Retinal pigment epithelial cell (primary cell): Measurements from ENCODE around the gene KLF7.
A peak's percentile ranks its signal among the peaks of the same experiment; 100 is the strongest.

Experiments used
- DNase-seq: peaks from one replicate; pipeline ENCODE4 v3.0.0-alpha.2; 2010; ENCODE audit warnings: low read depth
- H3K4me3 ChIP-seq: 2 replicates; pipeline ENCODE4 v1.5.1; 2011; ENCODE audit warnings: mild to moderate bottlenecking, low read length, control low read depth, moderate library complexity
- TF ChIP-seq, protein P1 (sequence below): conservative IDR thresholded peaks from 2 replicates; pipeline ENCODE4 v1.5.1; 2011; ENCODE audit warnings: low read depth, low read length, control low read depth, inconsistent platforms

The KLF7 gene

DNA sequence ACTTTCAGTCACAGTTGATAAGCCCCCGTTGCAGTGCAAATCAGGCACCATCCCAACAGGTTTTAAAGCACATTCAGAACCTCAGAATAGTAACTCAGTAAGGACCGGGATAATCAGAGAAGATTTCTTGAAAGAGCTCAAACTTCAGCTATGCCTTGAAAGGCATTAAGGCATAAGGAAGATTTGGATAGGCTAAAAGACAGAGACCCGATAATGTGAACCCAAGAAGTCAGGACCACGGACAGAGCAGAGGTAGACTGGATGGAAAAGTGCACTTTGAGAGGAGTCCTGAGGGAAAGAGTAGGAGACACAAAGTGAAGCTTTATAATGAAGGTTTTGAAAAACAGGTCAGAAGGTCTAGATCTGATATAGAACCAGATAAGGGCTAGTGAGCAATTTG is 36.9 kb upstream of the KLF7 start:
- no peak overlapping the region for H3K4me3 ChIP-seq
- TF ChIP-seq, protein P1, sequence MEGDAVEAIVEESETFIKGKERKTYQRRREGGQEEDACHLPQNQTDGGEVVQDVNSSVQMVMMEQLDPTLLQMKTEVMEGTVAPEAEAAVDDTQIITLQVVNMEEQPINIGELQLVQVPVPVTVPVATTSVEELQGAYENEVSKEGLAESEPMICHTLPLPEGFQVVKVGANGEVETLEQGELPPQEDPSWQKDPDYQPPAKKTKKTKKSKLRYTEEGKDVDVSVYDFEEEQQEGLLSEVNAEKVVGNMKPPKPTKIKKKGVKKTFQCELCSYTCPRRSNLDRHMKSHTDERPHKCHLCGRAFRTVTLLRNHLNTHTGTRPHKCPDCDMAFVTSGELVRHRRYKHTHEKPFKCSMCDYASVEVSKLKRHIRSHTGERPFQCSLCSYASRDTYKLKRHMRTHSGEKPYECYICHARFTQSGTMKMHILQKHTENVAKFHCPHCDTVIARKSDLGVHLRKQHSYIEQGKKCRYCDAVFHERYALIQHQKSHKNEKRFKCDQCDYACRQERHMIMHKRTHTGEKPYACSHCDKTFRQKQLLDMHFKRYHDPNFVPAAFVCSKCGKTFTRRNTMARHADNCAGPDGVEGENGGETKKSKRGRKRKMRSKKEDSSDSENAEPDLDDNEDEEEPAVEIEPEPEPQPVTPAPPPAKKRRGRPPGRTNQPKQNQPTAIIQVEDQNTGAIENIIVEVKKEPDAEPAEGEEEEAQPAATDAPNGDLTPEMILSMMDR: no peak
- DNase-seq: peak; percentile 27

DNA sequence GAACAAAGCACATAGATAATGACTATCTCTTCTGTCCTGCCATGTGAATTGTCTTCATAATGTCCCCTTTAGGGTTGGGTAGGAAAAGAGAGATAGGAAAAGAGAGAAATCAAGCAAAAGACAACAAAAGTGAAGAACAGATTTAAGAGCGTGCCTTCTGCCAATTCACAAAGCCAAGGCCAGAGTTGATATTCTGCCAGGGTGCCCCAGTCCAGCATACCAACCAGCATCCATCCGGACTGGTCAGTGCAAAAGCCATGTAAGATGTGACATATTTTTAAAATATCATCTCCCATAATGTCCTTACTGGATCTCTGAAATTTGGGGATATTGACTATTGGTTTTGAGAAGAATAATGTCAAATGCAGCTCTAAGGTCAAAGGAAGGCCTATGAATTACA is 35.7 kb upstream of the KLF7 start:
- H3K4me3 ChIP-seq: no peak overlapping the region
- TF ChIP-seq, protein P1: no peak
- DNase-seq: no peak

DNA sequence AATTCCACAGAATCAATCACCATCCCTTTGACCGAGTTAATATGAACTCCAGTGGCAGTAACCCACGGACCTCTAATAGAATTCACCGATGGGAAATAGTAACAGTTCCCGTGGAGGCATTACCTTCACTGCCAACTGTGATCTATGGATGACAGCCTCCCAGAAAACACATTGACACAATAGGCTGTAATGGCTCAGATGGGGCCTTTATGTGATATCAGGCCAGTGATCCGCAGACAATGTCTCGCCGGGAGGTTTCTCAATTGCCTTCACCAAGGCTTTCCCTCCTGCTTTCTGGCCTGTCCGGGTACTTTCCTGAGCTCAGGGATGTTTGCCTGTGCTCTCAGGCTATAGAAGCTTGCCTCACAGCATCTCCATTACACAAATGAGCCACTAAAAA is 34.4 kb upstream of the KLF7 start:
- H3K4me3 ChIP-seq: no peak overlapping the region
- DNase-seq: no peak
- TF ChIP-seq, protein P1: no peak

DNA sequence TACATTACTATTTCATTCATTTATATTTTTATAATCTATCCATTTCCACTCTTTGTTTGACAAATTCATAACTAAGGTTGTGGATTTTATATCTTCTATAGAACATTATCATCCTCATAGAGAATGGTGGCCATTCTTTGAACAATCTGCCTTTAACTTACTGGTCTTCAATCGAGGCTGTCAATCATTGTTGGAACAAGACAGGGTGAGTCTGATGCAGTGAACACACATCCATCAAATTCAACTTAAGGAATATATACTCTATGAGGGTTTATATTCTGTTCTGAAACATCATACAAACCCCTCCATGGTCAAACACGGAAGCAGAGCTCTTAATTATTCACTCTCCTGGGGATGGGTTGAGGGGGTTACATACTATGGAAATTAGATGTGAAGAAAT is 28.3 kb upstream of the KLF7 start:
- no peak overlapping the region for H3K4me3 ChIP-seq
- TF ChIP-seq, protein P1: no peak
- DNase-seq: no peak

DNA sequence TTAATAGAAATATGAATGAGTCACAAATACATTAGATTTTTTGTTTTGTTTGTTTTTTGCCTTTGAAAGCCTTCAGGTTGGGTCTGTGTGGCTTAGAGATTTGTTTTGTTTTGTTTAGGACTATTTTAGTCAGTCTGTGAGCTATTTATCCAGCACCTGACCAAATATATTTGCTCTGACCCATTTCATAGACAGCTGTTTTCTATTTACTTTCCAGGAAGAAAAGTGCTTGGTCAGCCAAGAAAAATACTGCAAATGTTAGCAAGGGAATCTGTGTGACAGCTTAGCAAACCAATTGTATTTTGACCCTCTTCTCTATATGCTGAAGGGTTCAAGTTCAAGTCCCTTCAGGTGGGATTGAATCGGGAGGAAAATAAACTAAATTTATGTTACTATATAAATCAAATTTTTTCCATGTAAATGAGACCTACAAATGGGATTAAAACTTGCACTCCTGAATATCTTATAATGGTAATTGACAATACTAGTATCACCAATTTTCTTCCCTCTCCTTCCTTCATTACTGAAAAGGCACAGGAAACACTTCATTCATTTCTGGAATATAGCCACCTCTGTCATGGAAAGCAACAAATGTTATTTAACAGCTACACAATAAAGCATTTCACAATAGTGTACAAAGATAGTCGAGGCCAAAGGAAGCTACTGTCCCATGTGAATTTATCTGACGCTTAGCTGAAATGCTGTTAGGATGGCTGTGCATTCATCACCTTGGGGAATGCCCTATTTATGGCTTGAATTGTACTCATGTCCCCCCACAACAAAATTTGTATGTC is 23.1 kb upstream of the KLF7 start:
- TF ChIP-seq, protein P1: no peak
- H3K4me3 ChIP-seq: no peak overlapping the region
- no peak for DNase-seq

DNA sequence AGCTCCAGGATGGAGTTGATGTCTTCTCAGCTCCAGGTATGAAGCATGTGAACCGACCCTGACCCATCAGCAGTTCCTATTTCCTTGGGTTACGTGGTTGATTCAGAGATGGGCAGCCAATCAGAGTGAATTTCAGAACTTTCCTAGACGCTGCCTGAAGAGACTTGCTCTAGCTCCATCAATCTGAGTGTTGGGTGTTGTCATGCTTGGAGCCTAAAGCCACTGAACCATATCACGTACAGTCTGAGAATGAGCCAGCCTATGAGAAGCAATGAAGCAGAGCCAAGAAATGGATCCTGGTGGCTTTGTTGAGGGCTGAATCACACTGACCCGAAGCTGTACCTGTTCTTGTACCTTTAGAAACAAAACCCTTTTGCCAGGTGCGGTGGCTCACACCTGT is 19.6 kb upstream of the KLF7 start:
- no peak for DNase-seq
- no peak overlapping the region for H3K4me3 ChIP-seq
- TF ChIP-seq, protein P1: no peak

DNA sequence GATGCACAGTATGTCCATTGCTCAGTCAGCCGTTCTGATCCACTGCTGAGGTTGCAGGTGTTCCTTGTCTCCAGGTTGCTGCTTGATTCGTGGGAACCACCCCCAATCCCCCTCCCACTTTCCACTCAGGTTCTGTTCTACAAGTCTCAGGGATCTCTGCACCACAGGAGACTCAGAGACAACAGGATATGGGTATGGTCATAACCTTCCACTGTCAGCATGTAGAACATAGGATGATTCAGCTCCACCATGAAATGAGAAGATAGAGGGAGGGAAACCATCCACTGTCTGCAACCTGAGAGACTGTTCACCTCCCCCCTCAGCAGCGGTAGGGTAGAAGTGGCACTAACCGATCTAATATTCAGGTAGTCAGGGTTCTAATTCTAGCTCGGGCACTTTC is 19.0 kb upstream of the KLF7 start:
- no peak for DNase-seq
- TF ChIP-seq, protein P1: no peak
- H3K4me3 ChIP-seq: no peak overlapping the region
